ENCODE data around the gene NFATC2IP.

The NFATC2IP gene

DNA sequence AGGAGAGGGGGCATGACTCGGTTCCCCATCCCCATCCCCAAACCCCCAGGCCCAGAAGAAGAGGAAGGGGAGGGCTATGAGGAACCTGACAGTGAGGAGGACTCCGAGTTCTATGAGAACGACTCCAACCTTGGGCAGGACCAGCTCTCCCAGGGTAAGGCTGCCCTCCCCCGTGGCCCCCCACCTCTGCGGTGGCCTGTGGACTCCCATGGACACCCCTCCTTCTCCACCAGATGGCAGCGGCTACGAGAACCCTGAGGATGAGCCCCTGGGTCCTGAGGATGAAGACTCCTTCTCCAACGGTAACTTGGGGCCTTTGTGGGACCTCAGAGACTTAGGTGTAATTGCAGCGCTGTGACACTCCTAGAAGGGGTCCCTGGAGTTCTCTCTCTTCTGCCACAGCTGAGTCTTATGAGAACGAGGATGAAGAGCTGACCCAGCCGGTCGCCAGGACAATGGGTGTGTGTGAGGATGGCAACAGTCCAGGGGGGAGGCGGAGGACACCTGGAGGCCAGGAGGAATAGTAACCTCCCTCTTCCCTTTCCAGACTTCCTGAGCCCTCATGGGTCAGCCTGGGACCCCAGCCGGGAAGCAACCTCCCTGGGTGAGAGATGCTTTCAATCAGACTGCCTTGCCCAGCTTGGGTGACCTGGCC lies 13.4 kb upstream of the NFATC2IP start:
- TF ChIP-seq, protein P1, sequence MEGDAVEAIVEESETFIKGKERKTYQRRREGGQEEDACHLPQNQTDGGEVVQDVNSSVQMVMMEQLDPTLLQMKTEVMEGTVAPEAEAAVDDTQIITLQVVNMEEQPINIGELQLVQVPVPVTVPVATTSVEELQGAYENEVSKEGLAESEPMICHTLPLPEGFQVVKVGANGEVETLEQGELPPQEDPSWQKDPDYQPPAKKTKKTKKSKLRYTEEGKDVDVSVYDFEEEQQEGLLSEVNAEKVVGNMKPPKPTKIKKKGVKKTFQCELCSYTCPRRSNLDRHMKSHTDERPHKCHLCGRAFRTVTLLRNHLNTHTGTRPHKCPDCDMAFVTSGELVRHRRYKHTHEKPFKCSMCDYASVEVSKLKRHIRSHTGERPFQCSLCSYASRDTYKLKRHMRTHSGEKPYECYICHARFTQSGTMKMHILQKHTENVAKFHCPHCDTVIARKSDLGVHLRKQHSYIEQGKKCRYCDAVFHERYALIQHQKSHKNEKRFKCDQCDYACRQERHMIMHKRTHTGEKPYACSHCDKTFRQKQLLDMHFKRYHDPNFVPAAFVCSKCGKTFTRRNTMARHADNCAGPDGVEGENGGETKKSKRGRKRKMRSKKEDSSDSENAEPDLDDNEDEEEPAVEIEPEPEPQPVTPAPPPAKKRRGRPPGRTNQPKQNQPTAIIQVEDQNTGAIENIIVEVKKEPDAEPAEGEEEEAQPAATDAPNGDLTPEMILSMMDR (IDR thresholded peaks at IDR 0.05) = no peak

DNA sequence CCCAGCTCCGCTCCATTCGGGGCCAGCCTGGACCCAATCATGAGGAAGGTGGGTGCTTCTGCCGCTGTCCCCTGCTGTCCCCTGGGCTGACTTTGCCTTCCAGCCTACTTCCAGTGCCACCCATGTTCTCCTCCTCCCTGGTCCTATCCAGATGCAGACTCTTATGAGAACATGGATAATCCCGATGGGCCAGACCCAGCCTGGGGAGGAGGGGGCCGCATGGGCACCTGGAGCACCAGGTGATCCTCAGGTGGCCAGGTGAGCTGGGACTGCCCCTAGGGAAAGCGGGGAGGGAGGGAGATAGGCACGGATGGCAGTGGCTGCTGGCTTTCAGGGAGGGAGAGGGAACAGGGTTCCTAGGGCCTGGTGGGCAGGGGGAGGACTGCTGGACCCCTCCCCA lies 12.0 kb upstream of the NFATC2IP start:
- TF ChIP-seq, protein P1 (IDR thresholded peaks at IDR 0.05) = no peak

DNA sequence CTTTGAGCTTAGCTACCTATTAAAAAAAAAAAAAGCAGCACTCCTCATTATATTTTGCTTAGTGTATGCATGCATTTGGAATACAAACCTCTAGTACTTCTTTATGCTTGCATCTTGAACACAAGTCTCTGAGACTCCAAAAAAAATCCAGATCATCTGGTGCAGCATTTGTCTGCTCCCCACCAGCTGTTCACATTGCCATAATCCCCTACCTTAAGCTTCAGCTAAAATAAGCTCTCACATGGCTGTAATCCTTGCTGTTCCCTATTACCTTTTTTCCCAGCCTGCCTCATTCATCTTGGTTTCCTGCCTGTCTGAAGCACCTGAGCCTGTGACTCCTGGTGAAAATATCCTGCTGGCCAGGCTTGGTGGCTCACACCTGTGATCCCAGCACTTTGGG lies 7.5 kb upstream of the NFATC2IP start:
- TF ChIP-seq, protein P1 (IDR thresholded peaks at IDR 0.05) = no peak

DNA sequence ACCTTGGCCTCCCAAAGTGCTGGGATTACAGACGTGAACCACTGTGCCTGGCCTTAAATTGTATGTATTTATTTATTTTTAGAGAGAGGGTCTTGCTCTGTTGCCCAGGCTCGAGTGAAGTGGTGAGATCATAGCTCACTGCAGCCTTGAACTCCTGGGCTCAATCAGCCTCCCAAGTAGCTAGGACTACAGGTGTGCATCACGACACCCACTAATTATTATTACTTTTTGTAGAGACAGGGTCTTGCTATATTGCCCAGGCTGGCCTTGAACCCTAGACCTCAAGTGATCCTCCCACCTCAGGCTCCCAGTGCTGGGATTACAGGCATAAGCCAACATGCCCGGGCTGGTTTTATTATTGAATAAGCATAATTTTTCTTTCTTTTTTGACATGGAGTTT lies 4.1 kb upstream of the NFATC2IP start:
- TF ChIP-seq, protein P1 (IDR thresholded peaks at IDR 0.05) = no peak

DNA sequence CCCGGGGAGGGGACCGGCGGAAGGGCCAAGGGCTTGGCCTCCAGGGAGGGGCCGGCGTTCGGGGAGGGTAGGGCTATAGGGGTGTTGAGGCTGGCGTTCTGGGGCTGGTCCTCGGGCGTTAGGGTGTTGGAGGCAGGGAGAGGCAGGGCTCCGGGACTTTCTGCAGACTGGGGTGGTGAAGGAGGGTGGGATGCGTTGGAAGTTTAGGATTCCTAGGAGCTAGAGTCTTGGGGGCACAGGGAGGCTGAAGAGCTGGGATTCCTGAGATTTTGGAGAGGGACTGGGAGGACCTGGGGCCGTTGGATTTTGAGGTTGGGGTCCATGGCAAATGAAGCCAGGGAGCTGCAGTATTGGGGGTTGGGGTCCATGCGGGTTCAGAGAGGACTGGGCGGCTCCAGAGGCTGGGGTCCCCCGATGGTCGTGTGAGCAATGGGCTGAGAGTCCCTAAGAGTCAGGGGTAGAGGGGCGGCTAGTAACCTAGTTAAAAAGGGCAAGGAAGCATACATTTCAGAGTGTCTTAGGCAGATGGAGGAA lies 740 bp downstream of the NFATC2IP start:
- TF ChIP-seq, protein P1 (IDR thresholded peaks at IDR 0.05) = no peak

DNA sequence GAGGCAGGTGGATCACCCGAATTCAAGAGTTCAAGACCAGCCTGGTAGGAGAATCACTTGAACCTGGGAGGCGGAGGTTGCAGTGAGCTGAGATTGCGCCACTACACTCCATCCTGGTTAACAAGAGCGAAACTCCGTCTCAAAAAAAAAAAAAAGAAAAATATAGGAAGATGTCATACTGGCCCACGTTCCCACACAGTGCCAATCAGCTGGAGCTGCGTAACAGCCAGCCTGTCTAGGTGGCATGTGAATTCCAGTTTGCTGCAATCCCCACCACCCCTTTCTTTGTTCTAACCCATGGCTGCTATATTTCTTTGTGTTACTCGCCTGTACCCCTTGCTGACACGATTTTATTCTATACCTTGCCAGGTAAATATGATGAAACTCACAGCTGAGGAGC lies 7.5 kb downstream of the NFATC2IP start:
- TF ChIP-seq, protein P1 (IDR thresholded peaks at IDR 0.05) = no peak

DNA sequence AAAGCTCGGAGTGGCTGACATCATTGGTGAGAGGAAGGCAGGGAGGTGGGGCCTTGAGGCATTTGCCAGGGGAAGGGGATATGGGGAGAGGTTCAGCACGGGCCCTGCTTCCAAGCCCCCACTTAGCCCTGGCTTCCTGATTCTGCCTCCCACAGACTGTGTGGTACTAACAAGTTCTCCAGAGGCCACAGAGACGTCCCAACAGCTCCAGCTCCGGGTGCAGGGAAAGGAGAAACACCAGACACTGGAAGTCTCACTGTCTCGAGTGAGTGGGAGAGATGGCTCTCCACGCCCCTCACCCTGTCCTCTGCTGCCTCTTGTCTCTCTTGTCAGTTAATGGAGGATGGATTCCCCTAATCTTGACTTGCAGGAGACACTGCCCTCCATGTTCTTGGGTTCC lies 8.1 kb downstream of the NFATC2IP start:
- TF ChIP-seq, protein P1 (IDR thresholded peaks at IDR 0.05) = no peak

DNA sequence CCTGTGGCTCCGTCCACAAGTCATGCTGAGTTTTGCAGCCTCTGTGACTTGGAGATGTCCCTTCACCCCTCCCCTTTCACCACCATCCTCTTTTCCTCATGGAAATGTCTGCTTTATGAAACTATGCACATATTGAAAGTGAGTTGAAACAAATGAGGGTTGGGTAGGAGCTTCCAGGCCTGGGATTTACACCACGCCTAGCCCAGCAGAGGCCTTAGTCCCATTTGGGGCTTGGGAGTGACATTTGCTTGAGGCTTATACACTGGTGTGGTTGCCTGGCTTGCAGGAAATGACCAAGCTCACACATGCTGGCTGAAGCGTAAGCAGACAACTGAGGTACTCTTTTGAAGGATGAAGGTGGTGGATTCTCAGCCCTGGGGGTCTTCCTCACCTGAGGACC lies 13.3 kb downstream of the NFATC2IP start:
- TF ChIP-seq, protein P1 (IDR thresholded peaks at IDR 0.05) = no peak

Data from LNCAP (cell line).